A549 (cell line): ENCODE measurements around the gene CDC42SE2.

Experiments
- BHLHE40 ChIP-seq: IDR thresholded peaks from 2 replicates; pipeline ENCODE4 v1.6.1; 2012; ENCODE audit warnings: low read depth, low read length, inconsistent platforms
- CEBPB ChIP-seq, 2 experiments: fragments of >200 bp in 1 of 2; sonication (Bioruptor Twin) in 1 of 2; formaldehyde crosslinking in 1 of 2; IDR thresholded peaks; 2 replicates each; pipeline ENCODE4 v1.6.1; 2012 to 2016
- CHD2 ChIP-seq: fragments of 150-350 bp; IDR thresholded peaks from 2 replicates; pipeline ENCODE4 v1.6.1; 2014; ENCODE audit warnings: low read length; ENCODE audit not compliant: partially characterized antibody
- CTCF ChIP-seq: fragments of >200 bp; sonication (Bioruptor Twin); formaldehyde crosslinking; IDR thresholded peaks from 3 replicates; pipeline ENCODE4 v1.5.1; 2016
- EP300 ChIP-seq, 2 experiments: fragments of >200 bp; sonication (Bioruptor Twin); formaldehyde crosslinking; IDR thresholded peaks; 2 replicates in 1 of 2; 3 replicates in 1 of 2; pipeline ENCODE4 v1.6.1; 2016 to 2017
- JUN ChIP-seq, 2 experiments: fragments of >200 bp; sonication (Bioruptor Twin); formaldehyde crosslinking; IDR thresholded peaks; 2 replicates in 1 of 2; 3 replicates in 1 of 2; pipeline ENCODE4 v1.6.1; 2016 to 2017
- MYC ChIP-seq: IDR thresholded peaks from 2 replicates; pipeline ENCODE4 v1.6.1; 2012; ENCODE audit warnings: mild to moderate bottlenecking, inconsistent platforms, low read length, improper control_type of control experiment, borderline replicate concordance
- NR3C1 ChIP-seq: fragments of >200 bp; sonication (Bioruptor Twin); formaldehyde crosslinking; IDR thresholded peaks from 3 replicates; pipeline ENCODE4 v1.6.1; 2017
- POLR2A ChIP-seq: IDR thresholded peaks from 2 replicates; pipeline ENCODE4 v1.6.1; 2012; ENCODE audit warnings: mild to moderate bottlenecking, low read length
- POLR2AphosphoS2 ChIP-seq: conservative IDR thresholded peaks from 2 replicates; pipeline ENCODE4 v1.6.1; 2012; ENCODE audit warnings: low read length, improper control_type of control experiment, inconsistent platforms
- RAD21 ChIP-seq, 2 experiments: fragments of >200 bp in 1 of 2; sonication (Bioruptor Twin) in 1 of 2; formaldehyde crosslinking in 1 of 2; IDR thresholded peaks in 1 of 2; conservative IDR thresholded peaks in 1 of 2; 2 replicates in 1 of 2; 3 replicates in 1 of 2; pipeline ENCODE4 v1.6.1; 2012 to 2018; ENCODE audit warnings: inconsistent platforms in 1 of 2
- TP53 ChIP-seq: fragments of 250-450 bp; sonication (Bioruptor Pico); IDR thresholded peaks from 2 replicates; pipeline ENCODE4 v1.5.0; 2021; ENCODE audit warnings: mild to moderate bottlenecking, moderate library complexity
- ZFP36 ChIP-seq: fragments of 450-650 bp; IDR thresholded peaks from 2 replicates; pipeline ENCODE4 v1.6.1; 2014; ENCODE audit warnings: borderline replicate concordance; ENCODE audit not compliant: partially characterized antibody
- TF ChIP-seq, protein P1 (sequence below): fragments of >200 bp; sonication (Bioruptor Twin); formaldehyde crosslinking; IDR thresholded peaks from 3 replicates; pipeline ENCODE4 v1.6.1; 2016

DNA sequence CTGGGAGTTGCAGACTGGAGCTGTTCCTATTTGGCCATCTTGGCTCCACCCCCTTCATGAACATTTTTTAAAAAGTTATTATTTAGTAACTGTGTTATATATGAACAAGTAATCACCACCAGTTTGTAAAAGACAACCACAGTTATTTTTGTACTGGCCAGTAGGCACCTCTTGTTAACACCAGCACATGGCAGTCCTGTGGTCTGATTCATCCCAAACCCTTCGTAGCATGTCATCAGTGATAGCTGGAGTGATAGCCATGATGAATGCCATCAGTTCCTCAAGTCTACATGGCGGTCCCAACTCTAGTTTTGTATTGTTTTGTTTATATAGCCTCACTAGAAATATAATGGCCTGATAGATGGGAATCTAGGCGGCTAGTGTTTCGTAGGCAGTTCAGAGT is 74.2 kb downstream of the CDC42SE2 start:
- no peak for TF ChIP-seq CTCF
- no peak for TF ChIP-seq CEBPB (IDR thresholded peaks at IDR 0.05)
- TF ChIP-seq, protein P1, sequence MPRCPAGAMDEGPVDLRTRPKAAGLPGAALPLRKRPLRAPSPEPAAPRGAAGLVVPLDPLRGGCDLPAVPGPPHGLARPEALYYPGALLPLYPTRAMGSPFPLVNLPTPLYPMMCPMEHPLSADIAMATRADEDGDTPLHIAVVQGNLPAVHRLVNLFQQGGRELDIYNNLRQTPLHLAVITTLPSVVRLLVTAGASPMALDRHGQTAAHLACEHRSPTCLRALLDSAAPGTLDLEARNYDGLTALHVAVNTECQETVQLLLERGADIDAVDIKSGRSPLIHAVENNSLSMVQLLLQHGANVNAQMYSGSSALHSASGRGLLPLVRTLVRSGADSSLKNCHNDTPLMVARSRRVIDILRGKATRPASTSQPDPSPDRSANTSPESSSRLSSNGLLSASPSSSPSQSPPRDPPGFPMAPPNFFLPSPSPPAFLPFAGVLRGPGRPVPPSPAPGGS, result no peak
- TF ChIP-seq MYC, result no peak
- TF ChIP-seq TP53 (CRISPR knock-in tag), result no peak
- no peak for TF ChIP-seq POLR2A
- no peak for TF ChIP-seq POLR2AphosphoS2
- no peak for TF ChIP-seq NR3C1
- no peak for TF ChIP-seq EP300 (IDR thresholded peaks at IDR 0.05)
- no peak for TF ChIP-seq BHLHE40
- TF ChIP-seq JUN (IDR thresholded peaks at IDR 0.05), result no peak
- no peak for TF ChIP-seq ZFP36
- TF ChIP-seq CHD2, result no peak
- no peak for TF ChIP-seq RAD21 (conservative IDR thresholded peaks at IDR 0.05 in 1 of 2, IDR thresholded peaks at IDR 0.05 in 1 of 2)
